ENCODE data around the gene TPRN. TPM values are rescaled to one million over a fixed set of nuclear protein-coding genes. Genes with fewer than 3 reads are reported as not detected.

TPRN gene
- total and polyA plus RNA-seq, 9 of the 15 experiments (the other 6 are each of a cell fraction or from before 2014, with no cell fraction given) = 0.31 to 31.9 (median 4.4) TPM

DNA sequence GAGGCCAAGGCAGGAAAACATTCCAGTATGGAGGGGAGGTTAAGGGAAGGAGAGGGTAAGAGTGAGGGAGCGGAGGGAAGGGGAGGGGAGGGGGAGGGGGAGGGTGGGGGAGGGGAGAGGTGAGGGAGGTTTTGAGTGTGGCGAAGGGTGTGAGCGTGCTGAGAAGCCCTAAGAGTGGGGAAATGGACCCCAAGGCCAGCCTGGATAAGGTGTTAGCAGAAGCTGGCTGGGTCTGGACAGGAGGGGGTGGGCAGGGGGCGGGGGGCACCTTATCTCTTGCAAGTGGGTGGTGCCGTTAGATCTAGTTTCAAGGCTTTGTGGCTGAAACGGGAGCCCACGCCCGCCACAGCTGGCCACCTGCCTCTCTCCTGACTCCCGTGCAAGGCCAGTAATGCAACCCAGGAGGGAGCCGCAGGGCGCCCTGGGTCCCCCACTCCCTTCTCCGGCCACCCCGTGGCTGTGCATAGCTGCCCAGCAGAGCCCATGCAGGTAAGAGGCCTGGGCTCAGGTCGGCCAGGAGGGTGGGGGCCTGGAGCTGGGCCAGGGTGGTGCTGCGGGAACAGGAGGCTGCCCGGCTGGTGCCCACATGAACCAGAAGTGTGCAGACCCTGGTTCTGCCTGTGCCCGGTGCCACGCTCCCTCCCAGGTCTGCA lies 27.4 kb upstream of the TPRN start (continued):
- TF ChIP-seq, protein P1, sequence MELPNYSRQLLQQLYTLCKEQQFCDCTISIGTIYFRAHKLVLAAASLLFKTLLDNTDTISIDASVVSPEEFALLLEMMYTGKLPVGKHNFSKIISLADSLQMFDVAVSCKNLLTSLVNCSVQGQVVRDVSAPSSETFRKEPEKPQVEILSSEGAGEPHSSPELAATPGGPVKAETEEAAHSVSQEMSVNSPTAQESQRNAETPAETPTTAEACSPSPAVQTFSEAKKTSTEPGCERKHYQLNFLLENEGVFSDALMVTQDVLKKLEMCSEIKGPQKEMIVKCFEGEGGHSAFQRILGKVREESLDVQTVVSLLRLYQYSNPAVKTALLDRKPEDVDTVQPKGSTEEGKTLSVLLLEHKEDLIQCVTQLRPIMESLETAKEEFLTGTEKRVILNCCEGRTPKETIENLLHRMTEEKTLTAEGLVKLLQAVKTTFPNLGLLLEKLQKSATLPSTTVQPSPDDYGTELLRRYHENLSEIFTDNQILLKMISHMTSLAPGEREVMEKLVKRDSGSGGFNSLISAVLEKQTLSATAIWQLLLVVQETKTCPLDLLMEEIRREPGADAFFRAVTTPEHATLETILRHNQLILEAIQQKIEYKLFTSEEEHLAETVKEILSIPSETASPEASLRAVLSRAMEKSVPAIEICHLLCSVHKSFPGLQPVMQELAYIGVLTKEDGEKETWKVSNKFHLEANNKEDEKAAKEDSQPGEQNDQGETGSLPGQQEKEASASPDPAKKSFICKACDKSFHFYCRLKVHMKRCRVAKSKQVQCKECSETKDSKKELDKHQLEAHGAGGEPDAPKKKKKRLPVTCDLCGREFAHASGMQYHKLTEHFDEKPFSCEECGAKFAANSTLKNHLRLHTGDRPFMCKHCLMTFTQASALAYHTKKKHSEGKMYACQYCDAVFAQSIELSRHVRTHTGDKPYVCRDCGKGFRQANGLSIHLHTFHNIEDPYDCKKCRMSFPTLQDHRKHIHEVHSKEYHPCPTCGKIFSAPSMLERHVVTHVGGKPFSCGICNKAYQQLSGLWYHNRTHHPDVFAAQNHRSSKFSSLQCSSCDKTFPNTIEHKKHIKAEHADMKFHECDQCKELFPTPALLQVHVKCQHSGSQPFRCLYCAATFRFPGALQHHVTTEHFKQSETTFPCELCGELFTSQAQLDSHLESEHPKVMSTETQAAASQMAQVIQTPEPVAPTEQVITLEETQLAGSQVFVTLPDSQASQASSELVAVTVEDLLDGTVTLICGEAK (IDR thresholded peaks at IDR 0.05) = no peak
- TF ChIP-seq, protein P1 (CRISPR knock-in tag; IDR thresholded peaks at IDR 0.05) = no peak
- TF ChIP-seq, protein P2, sequence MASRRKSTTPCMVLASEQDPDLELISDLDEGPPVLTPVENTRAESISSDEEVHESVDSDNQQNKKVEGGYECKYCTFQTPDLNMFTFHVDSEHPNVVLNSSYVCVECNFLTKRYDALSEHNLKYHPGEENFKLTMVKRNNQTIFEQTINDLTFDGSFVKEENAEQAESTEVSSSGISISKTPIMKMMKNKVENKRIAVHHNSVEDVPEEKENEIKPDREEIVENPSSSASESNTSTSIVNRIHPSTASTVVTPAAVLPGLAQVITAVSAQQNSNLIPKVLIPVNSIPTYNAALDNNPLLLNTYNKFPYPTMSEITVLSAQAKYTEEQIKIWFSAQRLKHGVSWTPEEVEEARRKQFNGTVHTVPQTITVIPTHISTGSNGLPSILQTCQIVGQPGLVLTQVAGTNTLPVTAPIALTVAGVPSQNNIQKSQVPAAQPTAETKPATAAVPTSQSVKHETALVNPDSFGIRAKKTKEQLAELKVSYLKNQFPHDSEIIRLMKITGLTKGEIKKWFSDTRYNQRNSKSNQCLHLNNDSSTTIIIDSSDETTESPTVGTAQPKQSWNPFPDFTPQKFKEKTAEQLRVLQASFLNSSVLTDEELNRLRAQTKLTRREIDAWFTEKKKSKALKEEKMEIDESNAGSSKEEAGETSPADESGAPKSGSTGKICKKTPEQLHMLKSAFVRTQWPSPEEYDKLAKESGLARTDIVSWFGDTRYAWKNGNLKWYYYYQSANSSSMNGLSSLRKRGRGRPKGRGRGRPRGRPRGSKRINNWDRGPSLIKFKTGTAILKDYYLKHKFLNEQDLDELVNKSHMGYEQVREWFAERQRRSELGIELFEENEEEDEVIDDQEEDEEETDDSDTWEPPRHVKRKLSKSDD (conservative IDR thresholded peaks at IDR 0.05; ENCODE audit: low read length) = no peak
- TF ChIP-seq PHF21A (IDR thresholded peaks at IDR 0.05; ENCODE audit: borderline replicate concordance, low read depth) = no peak
- no peak for TF ChIP-seq ELK3 (CRISPR knock-in tag; IDR thresholded peaks at IDR 0.05)
- no peak for TF ChIP-seq CBX3 (IDR thresholded peaks at IDR 0.05; ENCODE audit: borderline replicate concordance in 1 of 2, low read length in 2 of 2)
- no peak for TF ChIP-seq SMAD1 (IDR thresholded peaks at IDR 0.05; ENCODE audit: low read depth, low read length, partially characterized antibody)
- TF ChIP-seq RFX7 (CRISPR knock-in tag; IDR thresholded peaks at IDR 0.05) = no peak
- no peak for TF ChIP-seq SIN3B (IDR thresholded peaks at IDR 0.05; ENCODE audit: low read depth)
- TF ChIP-seq E2F3 (CRISPR knock-in tag; IDR thresholded peaks at IDR 0.05) = no peak
- no peak for TF ChIP-seq ZNF143 (CRISPR knock-in tag; IDR thresholded peaks at IDR 0.05)
- TF ChIP-seq, protein P3, sequence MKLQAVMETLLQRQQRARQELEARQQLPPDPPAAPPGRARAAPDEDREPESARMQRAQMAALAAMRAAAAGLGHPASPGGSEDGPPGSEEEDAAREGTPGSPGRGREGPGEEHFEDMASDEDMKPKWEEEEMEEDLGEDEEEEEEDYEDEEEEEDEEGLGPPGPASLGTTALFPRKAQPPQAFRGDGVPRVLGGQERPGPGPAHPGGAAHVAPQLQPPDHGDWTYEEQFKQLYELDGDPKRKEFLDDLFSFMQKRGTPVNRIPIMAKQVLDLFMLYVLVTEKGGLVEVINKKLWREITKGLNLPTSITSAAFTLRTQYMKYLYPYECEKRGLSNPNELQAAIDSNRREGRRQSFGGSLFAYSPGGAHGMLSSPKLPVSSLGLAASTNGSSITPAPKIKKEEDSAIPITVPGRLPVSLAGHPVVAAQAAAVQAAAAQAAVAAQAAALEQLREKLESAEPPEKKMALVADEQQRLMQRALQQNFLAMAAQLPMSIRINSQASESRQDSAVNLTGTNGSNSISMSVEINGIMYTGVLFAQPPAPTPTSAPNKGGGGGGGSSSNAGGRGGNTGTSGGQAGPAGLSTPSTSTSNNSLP (IDR thresholded peaks at IDR 0.05; ENCODE audit: borderline replicate concordance, low read depth, low read length) = no peak
- no peak for TF ChIP-seq ZNF77 (CRISPR knock-in tag; IDR thresholded peaks at IDR 0.05)
- peak; percentile 17; the same call in 1 of the 2 replicates for TF ChIP-seq ZFX (CRISPR knock-in tag; IDR thresholded peaks at IDR 0.05)
